GM21381 (cell line): ENCODE measurements around the gene PTTG1IP.

Experiments
- ATAC-seq: cut with Tn5 transposase; IDR thresholded peaks from one replicate; pipeline ENCODE4 v1.9.1; 2021; ENCODE audit warnings: mild to moderate bottlenecking, moderate library complexity; ENCODE audit not compliant: unreplicated experiment

The PTTG1IP gene

DNA sequence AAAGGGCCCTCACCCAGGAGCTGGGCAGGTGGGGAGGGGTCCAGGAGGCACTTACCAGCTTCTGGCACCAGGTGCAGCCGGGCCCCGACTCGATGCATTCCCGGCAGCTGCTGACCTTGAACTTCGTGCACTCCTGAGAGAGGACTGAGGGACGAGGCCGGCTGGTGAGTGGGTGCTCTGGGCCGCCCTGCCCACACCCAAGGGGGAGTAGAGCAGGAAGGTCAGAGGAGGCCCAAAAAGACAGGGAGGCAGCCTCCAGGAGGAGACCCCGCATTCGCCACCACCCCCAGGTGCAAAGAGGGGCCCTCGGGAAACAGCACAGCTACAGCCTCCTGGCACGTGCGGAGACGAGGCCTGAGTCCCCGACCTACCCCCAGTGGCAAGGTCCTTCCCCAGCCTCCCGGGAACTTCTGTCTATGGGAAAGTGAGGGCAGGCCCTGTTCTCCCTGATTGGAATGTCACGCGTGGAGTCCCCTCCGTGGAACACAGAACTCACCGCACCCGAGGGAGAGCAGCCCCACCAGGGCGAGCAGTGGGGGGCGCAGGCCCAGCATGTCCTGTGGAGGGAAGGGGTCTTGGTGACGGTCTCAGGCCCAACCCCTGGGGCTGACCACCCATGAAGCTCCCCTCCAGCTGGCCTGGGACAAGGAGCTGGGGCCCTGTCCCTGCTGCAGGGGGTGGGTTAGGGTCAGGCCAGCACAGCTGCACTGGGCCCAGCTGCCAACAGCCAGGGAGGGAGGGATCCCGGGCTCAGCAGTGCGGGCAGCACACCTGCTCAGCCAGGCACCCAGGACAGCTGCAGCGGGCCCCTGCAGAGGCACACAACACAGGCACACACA is 37.0 kb upstream of the PTTG1IP start:
- ATAC-seq, result no peak

GRCh38 chr21:44909719-44910118 is 36.2 kb upstream of the PTTG1IP start:
- ATAC-seq, result no peak

DNA sequence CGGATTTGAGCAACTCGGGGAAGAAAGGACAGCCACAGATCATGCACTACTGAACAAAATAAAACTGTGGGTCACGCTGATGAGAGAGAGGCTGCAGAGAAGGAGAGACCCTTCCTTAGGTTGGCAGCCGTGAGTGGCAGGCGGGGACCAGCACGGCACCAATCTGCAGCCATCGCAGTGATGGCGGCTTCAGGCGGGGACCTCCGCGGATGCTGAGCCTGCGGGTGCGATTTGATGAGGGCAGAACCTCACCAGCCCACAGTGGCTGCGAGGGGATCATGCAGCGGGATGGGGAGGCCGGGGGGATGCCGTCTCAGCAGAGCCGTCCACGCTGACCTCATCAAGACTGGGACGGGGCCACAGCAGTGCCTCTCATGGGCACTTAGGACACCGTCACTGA is 35.4 kb upstream of the PTTG1IP start:
- no peak for ATAC-seq

DNA sequence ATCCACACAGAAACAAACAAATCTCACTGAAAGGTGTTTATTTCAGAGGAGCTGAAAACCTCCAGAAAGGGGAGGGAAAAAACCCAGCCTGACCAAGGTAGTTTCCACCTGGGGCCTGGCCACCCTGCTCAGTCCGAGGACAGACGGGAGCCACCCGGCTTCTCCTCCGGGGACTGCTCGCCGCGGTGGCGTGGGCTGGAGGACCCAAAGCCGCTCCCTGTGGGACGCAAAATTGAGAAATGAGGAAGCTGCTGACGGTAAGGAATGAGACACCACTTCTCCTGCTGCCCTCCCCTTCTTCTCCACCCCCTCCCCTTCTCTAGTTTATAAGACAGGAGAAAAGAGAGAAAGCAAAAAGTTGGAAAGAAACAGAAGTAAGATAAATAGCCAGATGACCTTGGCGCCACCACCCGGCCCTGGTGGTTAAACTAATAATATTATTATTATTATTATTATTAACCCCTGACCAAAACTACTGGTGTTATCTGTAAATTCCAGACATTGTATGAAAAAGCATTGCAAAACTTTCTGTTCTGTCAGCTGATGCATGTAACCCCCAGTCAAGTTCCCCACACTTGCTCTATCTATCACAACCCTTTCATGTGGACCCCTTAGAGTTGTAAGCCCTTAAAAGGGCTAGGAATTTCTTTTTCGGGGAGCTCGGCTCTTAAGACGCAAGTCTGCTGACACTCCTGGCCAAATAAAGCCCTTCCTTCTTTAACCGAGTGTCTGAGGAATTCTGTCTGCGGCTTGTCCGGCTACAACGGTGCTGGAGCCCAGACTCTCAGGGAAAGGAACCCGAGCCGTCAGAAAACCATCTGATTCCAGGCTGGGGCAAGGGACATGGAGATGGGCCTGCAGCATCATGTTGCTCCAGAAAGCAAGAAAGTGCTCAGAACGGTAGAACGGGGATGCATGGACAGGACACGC is 34.7 kb upstream of the PTTG1IP start:
- ATAC-seq, result no peak

GRCh38 chr21:44907225-44907965 is 33.9 kb upstream of the PTTG1IP start:
- ATAC-seq, result no peak

- ATAC-seq, result no peak
Observed at GRCh38 chr21:44905728-44906090, 32.2 kb upstream of the PTTG1IP start.

DNA sequence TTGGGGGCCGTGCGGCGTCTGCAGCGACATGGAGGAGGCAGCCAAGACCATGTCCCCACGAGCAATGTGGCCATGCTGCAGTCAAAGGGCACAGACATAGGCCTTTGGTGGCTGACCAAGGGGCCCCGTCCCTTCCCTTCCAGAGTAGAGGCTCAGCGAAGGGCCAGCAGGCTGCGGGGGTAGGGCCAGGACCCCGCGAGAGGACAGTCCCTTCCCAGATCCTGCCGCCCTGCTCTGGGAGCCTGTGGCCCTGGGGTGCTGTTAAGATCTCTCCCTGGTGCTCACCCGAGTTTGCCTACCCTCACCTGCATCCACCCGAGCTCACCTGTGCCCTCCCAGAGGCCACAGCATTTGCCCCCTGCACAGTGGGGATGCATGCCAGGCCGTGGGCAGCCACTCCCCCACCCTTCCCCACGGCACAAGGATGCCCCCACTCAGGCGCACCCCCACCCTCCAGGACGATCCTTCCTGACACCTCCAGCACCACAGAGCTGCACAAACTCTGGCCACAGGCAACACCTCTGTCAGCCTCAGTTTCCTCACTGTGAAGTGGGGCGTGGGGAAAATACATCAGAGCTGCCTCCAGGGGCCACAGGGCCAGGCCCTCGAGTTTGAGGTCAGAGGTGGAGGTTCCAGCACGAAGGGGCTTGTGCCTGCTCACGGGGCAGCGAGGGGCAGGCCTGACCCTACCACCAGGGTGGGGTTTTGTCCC is 31.7 kb upstream of the PTTG1IP start:
- ATAC-seq, result no peak

DNA sequence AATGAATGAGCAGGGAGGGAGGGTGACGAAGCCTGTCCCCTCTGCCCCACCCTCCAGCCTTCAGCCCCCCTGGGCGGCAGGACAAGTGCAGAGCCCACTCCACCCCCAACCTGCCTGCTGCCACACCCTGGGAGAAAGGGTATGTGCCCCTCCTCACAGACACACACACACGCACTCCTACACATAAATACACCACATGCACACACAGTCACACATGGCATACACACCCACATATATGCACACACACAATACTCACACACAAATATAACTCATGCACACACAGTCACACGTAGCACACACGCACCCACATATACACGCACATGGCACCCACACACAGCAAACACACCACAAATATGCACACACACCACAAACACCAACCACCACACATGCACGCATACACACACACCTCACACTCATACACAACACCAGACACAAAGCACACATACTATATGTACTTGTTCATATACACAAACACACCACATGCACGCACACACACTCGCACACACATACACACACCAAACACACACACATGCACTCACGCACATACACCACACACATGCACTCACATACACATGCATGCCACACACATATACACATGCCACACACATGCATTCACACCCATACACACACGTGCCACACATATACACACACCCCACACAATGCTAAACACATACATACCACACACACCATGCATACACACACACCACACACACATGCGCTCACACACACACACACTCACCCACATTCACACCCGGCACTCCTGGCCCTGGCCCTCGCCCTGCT is 30.8 kb upstream of the PTTG1IP start:
- no peak for ATAC-seq

DNA sequence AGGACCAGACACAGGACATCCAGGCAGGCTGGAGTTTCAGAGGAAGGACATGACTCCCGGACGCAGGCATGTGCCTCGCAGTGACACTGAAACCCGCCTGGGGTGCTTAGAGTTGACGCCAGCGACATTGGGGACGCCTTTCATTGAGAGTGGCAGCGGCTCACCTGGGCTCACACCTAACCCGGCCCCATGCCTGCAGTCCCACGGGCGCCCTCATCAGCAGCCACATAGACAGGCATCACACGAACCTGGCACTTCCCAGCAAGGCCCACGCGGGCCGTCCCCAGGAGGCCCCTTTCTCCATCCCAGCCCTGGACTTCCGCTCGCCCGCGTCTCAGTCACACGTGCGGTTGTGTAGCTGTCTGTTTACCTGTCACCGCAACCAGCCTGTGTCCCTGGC is 30.2 kb upstream of the PTTG1IP start:
- ATAC-seq, result no peak

DNA sequence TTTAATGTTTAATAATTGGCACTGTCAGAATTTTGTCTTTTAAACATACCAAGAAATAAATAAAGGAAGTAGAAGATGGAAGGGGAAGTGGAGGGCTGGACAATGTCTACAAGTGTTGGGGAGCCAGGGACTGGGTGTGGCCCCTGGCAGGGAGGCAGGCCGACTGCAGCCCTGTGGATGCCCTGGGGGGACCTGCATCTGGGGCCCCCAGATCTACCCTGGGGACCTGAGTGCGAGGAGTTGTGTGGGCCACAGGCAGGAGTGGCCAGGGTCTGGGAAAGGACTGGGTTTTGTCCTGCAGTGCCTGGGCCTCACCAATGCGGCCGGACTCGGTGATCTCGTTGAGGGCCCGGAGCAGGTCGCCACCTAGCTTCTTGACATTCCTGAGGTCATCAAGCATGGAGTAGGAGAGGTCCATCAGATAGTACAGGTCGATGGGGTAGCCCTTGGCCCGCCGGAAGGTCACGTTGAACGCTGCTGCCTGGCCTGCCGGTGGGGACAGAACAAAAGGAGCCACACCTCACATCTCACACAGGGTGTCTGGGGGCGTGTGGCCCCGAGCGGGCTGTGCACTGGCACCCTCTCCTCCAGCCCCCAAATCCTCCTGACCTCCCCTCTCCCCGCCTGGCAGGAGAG is 29.7 kb upstream of the PTTG1IP start:
- ATAC-seq, result no peak

DNA sequence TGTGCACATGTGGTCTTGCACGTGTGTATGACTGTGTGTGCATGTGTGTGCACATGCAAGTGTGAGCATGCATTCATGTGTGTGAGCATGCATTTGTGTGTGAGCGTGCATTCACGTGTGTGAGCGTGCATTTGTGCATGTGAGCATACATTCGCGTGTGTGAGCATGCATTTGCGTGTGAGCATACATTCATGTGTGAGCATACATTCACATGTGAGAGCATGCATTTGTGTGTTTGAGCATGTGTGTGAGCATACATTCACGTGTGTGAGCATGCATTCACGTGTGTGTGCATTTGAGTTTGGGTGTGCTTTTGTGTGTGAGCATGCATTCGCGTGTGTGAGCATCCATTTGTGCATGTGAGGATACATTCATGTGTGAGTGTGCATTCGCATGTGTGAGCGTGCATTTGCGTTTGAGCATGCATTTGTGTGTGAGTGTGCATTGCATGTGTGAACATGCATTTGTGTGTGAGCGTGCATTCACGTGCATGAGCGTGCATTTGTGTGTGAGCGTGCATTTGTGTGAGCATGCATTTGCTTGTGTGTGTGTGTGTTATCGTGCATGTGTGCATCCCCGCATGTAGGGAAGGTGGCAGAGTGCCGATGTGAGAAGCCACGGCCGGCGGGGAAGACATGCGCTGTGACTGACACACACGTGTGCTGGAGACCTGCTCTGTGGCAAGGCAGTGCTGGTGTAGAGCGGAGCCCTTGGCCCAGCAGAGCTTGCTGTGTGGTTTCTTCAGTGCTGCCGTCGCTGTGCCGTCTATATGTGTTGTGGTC is 29.0 kb upstream of the PTTG1IP start:
- ATAC-seq, result no peak

GRCh38 chr21:44901391-44902074 is 28.0 kb upstream of the PTTG1IP start:
- ATAC-seq, result no peak

- no peak for ATAC-seq
Observed at GRCh38 chr21:44900559-44901251, 27.2 kb upstream of the PTTG1IP start.

GRCh38 chr21:44899768-44900558 is 26.5 kb upstream of the PTTG1IP start:
- no peak for ATAC-seq

DNA sequence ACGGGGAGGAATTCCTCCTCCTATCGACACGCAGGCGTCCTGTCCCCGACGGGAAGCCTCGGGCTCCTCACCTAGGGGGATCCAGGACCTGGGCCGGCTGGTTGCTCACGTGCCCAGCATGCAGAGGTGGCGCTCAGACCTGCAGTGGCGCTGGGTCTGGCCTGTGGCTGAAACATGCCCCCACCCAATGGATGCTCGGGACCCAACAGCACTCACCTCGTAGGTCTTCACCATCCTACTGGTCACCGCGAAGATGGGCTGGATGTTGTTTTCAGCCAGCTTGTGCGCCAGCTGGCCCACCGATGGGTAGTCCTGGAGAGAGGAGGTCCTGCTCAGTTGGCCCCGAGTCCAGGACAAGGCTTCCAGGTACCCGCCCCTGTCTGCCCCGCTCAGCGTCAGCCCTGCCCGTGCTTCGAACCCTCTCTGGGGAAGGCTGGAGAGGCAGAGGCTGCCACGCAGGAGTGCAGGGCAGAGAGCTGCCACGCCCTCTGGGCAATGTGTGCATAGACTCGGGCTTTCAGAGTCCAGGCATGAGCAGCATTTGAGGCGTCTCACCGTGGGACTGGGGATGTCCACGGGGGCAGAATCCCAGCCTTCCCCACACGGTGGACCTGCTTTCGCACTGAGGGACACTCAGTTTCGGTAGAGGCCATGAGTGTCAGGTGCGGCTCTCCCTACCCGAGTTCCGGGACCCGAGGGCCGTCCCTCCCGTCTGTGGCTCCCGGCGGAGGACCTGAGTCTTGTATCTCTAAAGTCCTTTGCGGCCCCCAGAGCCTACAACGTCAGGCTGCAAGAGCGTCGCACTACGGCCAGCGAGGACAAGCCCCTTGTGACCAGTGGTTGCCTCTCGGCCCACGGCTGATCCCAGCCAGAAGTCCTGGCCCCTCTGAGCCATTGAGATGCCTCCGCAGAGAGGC is 25.6 kb upstream of the PTTG1IP start:
- no peak for ATAC-seq
